ENCODE data around the gene LANCL2.

- TF ChIP-seq GATA3 (IDR thresholded peaks at IDR 0.05; ENCODE audit: low read depth, low read length) (no peak), GATA2 (IDR thresholded peaks at IDR 0.05; ENCODE audit: low read depth, low read length) (no peak)
Measured at GRCh38 chr7:55470261-55470660, 105.1 kb downstream of the LANCL2 start.

All from SH-SY5Y (cell line).